Neuron (in vitro differentiated cells): ENCODE data around the gene ZNF316.

Experiments used
- H2AFZ ChIP-seq: one replicate; pipeline ENCODE4 v1.6.1; 2013; ENCODE audit warnings: low read depth, mild to moderate bottlenecking, inconsistent platforms, low read length, moderate library complexity
- H3K27me3 ChIP-seq: one replicate; pipeline ENCODE4 v1.6.1; 2013; ENCODE audit warnings: low read length; ENCODE audit not compliant: insufficient read depth
- H3K36me3 ChIP-seq: one replicate; pipeline ENCODE4 v1.6.1; 2013; ENCODE audit warnings: low read length; ENCODE audit not compliant: insufficient read depth
- H3K4me1 ChIP-seq: one replicate; pipeline ENCODE4 v1.6.1; 2013; ENCODE audit warnings: low read length; ENCODE audit not compliant: insufficient read depth
- H3K4me3 ChIP-seq: 2 replicates; pipeline ENCODE4 v1.5.1; 2013; ENCODE audit warnings: mild to moderate bottlenecking, low read length, moderate library complexity
- H3K9me3 ChIP-seq: one replicate; pipeline ENCODE4 v1.6.1; 2013; ENCODE audit warnings: low read length

ZNF316 gene

GRCh38 chr7:6644728-6645127 is 7.6 kb downstream of the ZNF316 start:
- Histone ChIP-seq H3K36me3 (peaks cover 92% of the 10 kb centered on the region), H3K9me3 (peaks cover 37% of the 10 kb centered on the region), H3K4me1 (no peaks in the 10 kb centered on the region), H3K4me3 (no peak overlapping the region), H2AFZ (no peak overlapping the region), H3K27me3 (no peaks in the 10 kb centered on the region)

- Histone ChIP-seq H3K36me3 (peaks cover 89% of the 10 kb centered on the region), H2AFZ (no peak overlapping the region)
These were observed 9.3 kb downstream of the ZNF316 start for GRCh38 chr7:6646465-6646864.

GRCh38 chr7:6647080-6647479 is 10.0 kb downstream of the ZNF316 start:
- H3K4me3 ChIP-seq = no peak overlapping the region
- H3K9me3 ChIP-seq = peaks cover 58% of the 10 kb centered on the region
- H3K27me3 ChIP-seq = no peaks in the 10 kb centered on the region
- H2AFZ ChIP-seq = no peak overlapping the region
- H3K4me1 ChIP-seq = no peaks in the 10 kb centered on the region
- H3K36me3 ChIP-seq = peaks cover 89% of the 10 kb centered on the region

More at GRCh38 chr7:6646465-6646864, 9.3 kb downstream of the ZNF316 start:
- Histone ChIP-seq H3K9me3 (peaks cover 52% of the 10 kb centered on the region), H3K27me3 (no peaks in the 10 kb centered on the region), H3K4me3 (no peak overlapping the region), H3K4me1 (no peaks in the 10 kb centered on the region)

GRCh38 chr7:6647541-6647940 is 10.4 kb downstream of the ZNF316 start:
- H2AFZ ChIP-seq = no peak overlapping the region
- H3K4me3 ChIP-seq = no peak overlapping the region
- peaks cover 89% of the 10 kb centered on the region for H3K36me3 ChIP-seq
- no peaks in the 10 kb centered on the region for H3K4me1 ChIP-seq
- H3K27me3 ChIP-seq = no peaks in the 10 kb centered on the region
- peaks cover 63% of the 10 kb centered on the region for H3K9me3 ChIP-seq

GRCh38 chr7:6648066-6648814 is 11.1 kb downstream of the ZNF316 start:
- peaks cover 68% of the 10 kb centered on the region for H3K9me3 ChIP-seq
- no peaks in the 10 kb centered on the region for H3K27me3 ChIP-seq
- H2AFZ ChIP-seq = no peak overlapping the region
- no peaks in the 10 kb centered on the region for H3K4me1 ChIP-seq
- peaks cover 88% of the 10 kb centered on the region for H3K36me3 ChIP-seq
- no peak overlapping the region for H3K4me3 ChIP-seq

GRCh38 chr7:6648815-6649104 is 11.6 kb downstream of the ZNF316 start:
- Histone ChIP-seq H3K36me3 (peaks cover 86% of the 10 kb centered on the region), H3K9me3 (peaks cover 68% of the 10 kb centered on the region), H2AFZ (no peak overlapping the region), H3K4me3 (no peak overlapping the region), H3K4me1 (no peaks in the 10 kb centered on the region), H3K27me3 (no peaks in the 10 kb centered on the region)

- Histone ChIP-seq H3K4me1 (no peaks in the 10 kb centered on the region), H3K27me3 (no peaks in the 10 kb centered on the region), H2AFZ (no peak overlapping the region), H3K36me3 (peaks cover 84% of the 10 kb centered on the region), H3K9me3 (peaks cover 74% of the 10 kb centered on the region), H3K4me3 (no peak overlapping the region)
These were observed 12.3 kb downstream of the ZNF316 start for GRCh38 chr7:6649241-6649961.

GRCh38 chr7:6650086-6650485 is 13.0 kb downstream of the ZNF316 start:
- H2AFZ ChIP-seq = no peak overlapping the region
- H3K9me3 ChIP-seq = peaks cover 80% of the 10 kb centered on the region
- no peaks in the 10 kb centered on the region for H3K4me1 ChIP-seq
- no peaks in the 10 kb centered on the region for H3K27me3 ChIP-seq
- peaks cover 84% of the 10 kb centered on the region for H3K36me3 ChIP-seq
- no peak overlapping the region for H3K4me3 ChIP-seq

- H3K36me3 ChIP-seq = peaks cover 87% of the 10 kb centered on the region
These were observed 13.4 kb downstream of the ZNF316 start for GRCh38 chr7:6650521-6651011.

GRCh38 chr7:6651851-6652445 is 14.8 kb downstream of the ZNF316 start:
- no peaks in the 10 kb centered on the region for H3K27me3 ChIP-seq
- no peaks in the 10 kb centered on the region for H3K4me1 ChIP-seq
- H2AFZ ChIP-seq = no peak overlapping the region
- H3K9me3 ChIP-seq = peaks cover 87% of the 10 kb centered on the region
- H3K4me3 ChIP-seq = no peak overlapping the region
- peaks cover 80% of the 10 kb centered on the region for H3K36me3 ChIP-seq

More at GRCh38 chr7:6650521-6651011, 13.4 kb downstream of the ZNF316 start:
- Histone ChIP-seq H3K9me3 (peaks cover 85% of the 10 kb centered on the region), H3K4me3 (no peak overlapping the region), H2AFZ (no peak overlapping the region), H3K4me1 (no peaks in the 10 kb centered on the region), H3K27me3 (no peaks in the 10 kb centered on the region)

- Histone ChIP-seq H3K4me3 (no peak overlapping the region), H3K27me3 (no peaks in the 10 kb centered on the region), H2AFZ (no peak overlapping the region), H3K9me3 (peaks cover 82% of the 10 kb centered on the region), H3K36me3 (peaks cover 74% of the 10 kb centered on the region), H3K4me1 (no peaks in the 10 kb centered on the region)
These were observed 15.4 kb downstream of the ZNF316 start for GRCh38 chr7:6652446-6653011.

- H3K4me3 ChIP-seq = no peak overlapping the region
- no peaks in the 10 kb centered on the region for H3K27me3 ChIP-seq
- peaks cover 66% of the 10 kb centered on the region for H3K36me3 ChIP-seq
- peaks cover 74% of the 10 kb centered on the region for H3K9me3 ChIP-seq
- no peak overlapping the region for H2AFZ ChIP-seq
- no peaks in the 10 kb centered on the region for H3K4me1 ChIP-seq
These were observed 16.2 kb downstream of the ZNF316 start for GRCh38 chr7:6653071-6654003.
